HepG2 (cell line): ENCODE measurements around the gene ACYP2. TPM values are rescaled to one million over a fixed set of nuclear protein-coding genes. Genes with fewer than 3 reads are reported as not detected.

Experiments used
- BCL6 ChIP-seq: IDR thresholded peaks from 2 replicates; pipeline ENCODE4 v1.6.1; 2016; ENCODE audit warnings: missing genetic modification reagents, missing compliant biosample characterization
- GATAD2A ChIP-seq: IDR thresholded peaks from 2 replicates; pipeline ENCODE4 v1.6.1; 2016
- TP53 ChIP-seq: sonication (generic); formaldehyde crosslinking; conservative IDR thresholded peaks from 2 replicates; pipeline ENCODE4 v1.4.0; 2020; ENCODE audit warnings: missing genetic modification reagents
- ZFP36 ChIP-seq: fragments of 150-350 bp; IDR thresholded peaks from 2 replicates; pipeline ENCODE4 v1.6.1; 2018; ENCODE audit warnings: borderline replicate concordance, low read length, low read depth; ENCODE audit not compliant: partially characterized antibody
- ZKSCAN8 ChIP-seq: IDR thresholded peaks from 2 replicates; pipeline ENCODE4 v1.6.1; 2016; ENCODE audit warnings: borderline replicate concordance, missing genetic modification reagents, missing compliant biosample characterization
- ZNF710 ChIP-seq: sonication (generic); formaldehyde crosslinking; IDR thresholded peaks from 2 replicates; pipeline ENCODE4 v1.5.0; 2020; ENCODE audit warnings: mild to moderate bottlenecking, missing genetic modification reagents, borderline replicate concordance
- ZNF749 ChIP-seq: sonication (generic); formaldehyde crosslinking; IDR thresholded peaks from 2 replicates; pipeline ENCODE4 v1.8.0; 2022; ENCODE audit warnings: mild to moderate bottlenecking, missing genetic modification reagents, moderate library complexity, borderline replicate concordance
- polyA plus RNA-seq, 8 experiments: library from polyadenylated mRNA; depleted of rRNA in 3 of 8; stranded (reverse) in 7 of 8; unstranded in 1 of 8; fragments of >200 nt; fragmentation: Illumina TruSeq in 4 of 8; extraction: Trizol in 4 of 8; gene quantifications; 2 replicates each; pipeline versions ENCODE4 v1.2.1 to v1.2.3, GENCODE V29; 2011 to 2016; ENCODE audit warnings: low read depth in 4 of 8, missing spikeins in 1 of 8, mixed read lengths in 1 of 8; ENCODE audit not compliant: insufficient read depth in 1 of 8
- total RNA-seq, 5 experiments: library from RNA; depleted of rRNA; stranded (reverse); fragments of >200 nt; fragmentation: Illumina TruSeq; extraction: Trizol; gene quantifications; 2 replicates each; pipeline ENCODE4 v1.2.3, GENCODE V29; 2016; ENCODE audit warnings: low read depth in 1 of 5
- TF ChIP-seq, protein P1 (sequence below): sonication (generic); formaldehyde crosslinking; IDR thresholded peaks from 2 replicates; pipeline ENCODE4 v1.4.0; 2020; ENCODE audit warnings: mild to moderate bottlenecking, missing genetic modification reagents
- TF ChIP-seq, protein P2 (sequence below): sonication (generic); formaldehyde crosslinking; IDR thresholded peaks from 2 replicates; pipeline ENCODE4 v1.4.0; 2020; ENCODE audit warnings: mild to moderate bottlenecking, missing genetic modification reagents
- TF ChIP-seq, protein P3 (sequence below): sonication (generic); formaldehyde crosslinking; conservative IDR thresholded peaks from 2 replicates; pipeline ENCODE4 v1.8.0; 2022; ENCODE audit warnings: low read depth, missing genetic modification reagents
- TF ChIP-seq, protein P4 (sequence below): sonication (generic); formaldehyde crosslinking; IDR thresholded peaks from 2 replicates; pipeline ENCODE4 v1.4.0; 2020; ENCODE audit warnings: missing genetic modification reagents

The ACYP2 gene
- total and polyA plus RNA-seq, 2 of the 13 experiments (the other 11 are each of a cell fraction or from before 2014, with no cell fraction given): 12.3 to 12.7 TPM

DNA sequence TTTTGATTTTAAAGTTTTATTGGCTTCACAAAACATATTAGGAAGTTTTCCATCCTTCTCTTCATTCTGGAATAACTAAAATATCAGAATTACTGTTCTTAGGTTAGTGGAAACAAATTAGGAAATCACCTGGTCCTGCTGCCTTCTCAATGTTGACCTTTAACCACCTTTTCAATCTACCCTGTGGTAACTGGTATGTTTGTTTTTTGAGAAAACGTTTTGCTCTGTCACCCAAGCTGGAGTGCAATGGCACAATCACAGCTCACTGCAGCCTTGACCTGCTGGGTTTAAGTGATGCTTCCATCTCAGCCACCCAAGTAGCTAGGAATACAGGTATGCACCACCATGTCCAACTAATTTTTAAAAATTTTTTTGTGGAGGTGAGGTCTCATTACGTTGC lies 28.4 kb downstream of the ACYP2 start (continued):
- TF ChIP-seq, protein P1, sequence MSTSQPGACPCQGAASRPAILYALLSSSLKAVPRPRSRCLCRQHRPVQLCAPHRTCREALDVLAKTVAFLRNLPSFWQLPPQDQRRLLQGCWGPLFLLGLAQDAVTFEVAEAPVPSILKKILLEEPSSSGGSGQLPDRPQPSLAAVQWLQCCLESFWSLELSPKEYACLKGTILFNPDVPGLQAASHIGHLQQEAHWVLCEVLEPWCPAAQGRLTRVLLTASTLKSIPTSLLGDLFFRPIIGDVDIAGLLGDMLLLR (CRISPR knock-in tag): no peak
- TF ChIP-seq, protein P2, sequence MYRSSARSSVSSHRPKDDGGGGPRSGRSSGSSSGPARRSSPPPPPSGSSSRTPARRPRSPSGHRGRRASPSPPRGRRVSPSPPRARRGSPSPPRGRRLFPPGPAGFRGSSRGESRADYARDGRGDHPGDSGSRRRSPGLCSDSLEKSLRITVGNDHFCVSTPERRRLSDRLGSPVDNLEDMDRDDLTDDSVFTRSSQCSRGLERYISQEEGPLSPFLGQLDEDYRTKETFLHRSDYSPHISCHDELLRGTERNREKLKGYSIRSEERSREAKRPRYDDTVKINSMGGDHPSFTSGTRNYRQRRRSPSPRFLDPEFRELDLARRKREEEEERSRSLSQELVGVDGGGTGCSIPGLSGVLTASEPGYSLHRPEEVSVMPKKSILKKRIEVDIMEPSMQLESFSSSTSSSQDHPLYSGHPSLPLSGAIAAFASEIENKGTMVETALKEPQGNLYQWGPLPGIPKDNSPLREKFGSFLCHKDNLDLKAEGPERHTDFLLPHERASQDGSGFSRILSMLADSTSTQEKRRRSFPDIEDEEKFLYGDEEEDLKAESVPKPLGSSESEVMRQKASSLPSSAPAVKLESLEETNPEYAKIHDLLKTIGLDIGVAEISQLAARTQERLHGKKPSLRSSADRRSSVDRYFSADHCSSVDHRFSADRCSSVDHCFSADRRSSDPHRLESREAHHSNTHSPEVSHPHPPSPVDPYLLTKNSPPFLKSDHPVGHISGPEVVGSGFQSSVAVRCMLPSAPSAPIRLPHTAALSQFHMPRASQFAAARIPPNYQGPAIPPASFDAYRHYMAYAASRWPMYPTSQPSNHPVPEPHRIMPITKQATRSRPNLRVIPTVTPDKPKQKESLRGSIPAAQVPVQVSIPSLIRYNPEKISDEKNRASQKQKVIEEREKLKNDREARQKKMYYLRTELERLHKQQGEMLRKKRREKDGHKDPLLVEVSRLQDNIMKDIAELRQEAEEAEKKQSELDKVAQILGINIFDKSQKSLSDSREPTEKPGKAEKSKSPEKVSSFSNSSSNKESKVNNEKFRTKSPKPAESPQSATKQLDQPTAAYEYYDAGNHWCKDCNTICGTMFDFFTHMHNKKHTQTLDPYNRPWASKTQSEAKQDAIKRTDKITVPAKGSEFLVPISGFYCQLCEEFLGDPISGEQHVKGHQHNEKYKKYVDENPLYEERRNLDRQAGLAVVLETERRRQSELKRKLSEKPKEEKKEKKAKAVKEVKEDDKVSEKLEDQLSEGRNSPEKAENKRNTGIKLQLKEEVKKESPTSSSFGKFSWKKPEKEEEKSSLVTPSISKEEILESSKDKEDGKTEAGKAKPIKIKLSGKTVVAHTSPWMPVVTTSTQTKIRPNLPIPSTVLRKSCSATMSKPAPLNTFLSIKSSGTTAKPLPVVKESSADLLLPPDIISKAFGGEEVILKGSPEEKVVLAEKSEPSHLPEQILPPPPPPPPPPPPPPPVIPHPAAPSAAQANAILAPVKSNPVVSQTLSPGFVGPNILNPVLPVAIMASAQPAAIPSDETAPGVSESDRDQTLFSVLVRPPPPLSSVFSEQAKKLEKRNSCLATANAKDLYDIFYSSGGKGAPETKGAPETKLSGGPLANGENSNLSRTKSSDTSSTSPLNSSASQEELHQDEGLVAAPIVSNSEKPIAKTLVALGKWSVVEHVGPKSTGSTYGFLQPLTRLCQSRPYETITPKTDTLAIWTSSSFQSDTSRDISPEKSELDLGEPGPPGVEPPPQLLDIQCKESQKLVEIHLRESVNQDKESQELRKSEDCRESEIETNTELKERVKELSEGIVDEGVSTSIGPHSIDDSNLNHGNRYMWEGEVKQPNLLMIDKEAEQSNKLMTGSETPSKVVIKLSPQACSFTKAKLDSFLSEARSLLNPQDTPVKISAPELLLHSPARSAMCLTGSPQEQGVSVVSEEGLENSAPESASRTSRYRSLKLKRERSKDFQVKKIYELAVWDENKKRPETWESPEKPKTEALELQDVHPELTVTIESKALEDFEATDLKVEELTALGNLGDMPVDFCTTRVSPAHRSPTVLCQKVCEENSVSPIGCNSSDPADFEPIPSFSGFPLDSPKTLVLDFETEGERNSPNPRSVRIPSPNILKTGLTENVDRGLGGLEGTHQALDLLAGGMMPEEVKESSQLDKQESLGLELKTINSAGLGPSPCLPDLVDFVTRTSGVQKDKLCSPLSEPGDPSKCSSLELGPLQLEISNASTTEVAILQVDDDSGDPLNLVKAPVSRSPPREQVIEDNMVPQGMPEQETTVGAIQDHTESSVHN (CRISPR knock-in tag): no peak
- TF ChIP-seq, protein P3, sequence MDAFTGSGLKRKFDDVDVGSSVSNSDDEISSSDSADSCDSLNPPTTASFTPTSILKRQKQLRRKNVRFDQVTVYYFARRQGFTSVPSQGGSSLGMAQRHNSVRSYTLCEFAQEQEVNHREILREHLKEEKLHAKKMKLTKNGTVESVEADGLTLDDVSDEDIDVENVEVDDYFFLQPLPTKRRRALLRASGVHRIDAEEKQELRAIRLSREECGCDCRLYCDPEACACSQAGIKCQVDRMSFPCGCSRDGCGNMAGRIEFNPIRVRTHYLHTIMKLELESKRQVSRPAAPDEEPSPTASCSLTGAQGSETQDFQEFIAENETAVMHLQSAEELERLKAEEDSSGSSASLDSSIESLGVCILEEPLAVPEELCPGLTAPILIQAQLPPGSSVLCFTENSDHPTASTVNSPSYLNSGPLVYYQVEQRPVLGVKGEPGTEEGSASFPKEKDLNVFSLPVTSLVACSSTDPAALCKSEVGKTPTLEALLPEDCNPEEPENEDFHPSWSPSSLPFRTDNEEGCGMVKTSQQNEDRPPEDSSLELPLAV (CRISPR knock-in tag): no peak
- TF ChIP-seq ZKSCAN8 (CRISPR knock-in tag): no peak
- TF ChIP-seq ZNF710: no peak
- no peak for TF ChIP-seq ZNF749 (CRISPR knock-in tag)
- peak; percentile 83 for TF ChIP-seq GATAD2A (CRISPR knock-in tag)
- no peak for TF ChIP-seq TP53 (CRISPR knock-in tag)
- peak; percentile 55 for TF ChIP-seq BCL6 (CRISPR knock-in tag)
- TF ChIP-seq, protein P4, sequence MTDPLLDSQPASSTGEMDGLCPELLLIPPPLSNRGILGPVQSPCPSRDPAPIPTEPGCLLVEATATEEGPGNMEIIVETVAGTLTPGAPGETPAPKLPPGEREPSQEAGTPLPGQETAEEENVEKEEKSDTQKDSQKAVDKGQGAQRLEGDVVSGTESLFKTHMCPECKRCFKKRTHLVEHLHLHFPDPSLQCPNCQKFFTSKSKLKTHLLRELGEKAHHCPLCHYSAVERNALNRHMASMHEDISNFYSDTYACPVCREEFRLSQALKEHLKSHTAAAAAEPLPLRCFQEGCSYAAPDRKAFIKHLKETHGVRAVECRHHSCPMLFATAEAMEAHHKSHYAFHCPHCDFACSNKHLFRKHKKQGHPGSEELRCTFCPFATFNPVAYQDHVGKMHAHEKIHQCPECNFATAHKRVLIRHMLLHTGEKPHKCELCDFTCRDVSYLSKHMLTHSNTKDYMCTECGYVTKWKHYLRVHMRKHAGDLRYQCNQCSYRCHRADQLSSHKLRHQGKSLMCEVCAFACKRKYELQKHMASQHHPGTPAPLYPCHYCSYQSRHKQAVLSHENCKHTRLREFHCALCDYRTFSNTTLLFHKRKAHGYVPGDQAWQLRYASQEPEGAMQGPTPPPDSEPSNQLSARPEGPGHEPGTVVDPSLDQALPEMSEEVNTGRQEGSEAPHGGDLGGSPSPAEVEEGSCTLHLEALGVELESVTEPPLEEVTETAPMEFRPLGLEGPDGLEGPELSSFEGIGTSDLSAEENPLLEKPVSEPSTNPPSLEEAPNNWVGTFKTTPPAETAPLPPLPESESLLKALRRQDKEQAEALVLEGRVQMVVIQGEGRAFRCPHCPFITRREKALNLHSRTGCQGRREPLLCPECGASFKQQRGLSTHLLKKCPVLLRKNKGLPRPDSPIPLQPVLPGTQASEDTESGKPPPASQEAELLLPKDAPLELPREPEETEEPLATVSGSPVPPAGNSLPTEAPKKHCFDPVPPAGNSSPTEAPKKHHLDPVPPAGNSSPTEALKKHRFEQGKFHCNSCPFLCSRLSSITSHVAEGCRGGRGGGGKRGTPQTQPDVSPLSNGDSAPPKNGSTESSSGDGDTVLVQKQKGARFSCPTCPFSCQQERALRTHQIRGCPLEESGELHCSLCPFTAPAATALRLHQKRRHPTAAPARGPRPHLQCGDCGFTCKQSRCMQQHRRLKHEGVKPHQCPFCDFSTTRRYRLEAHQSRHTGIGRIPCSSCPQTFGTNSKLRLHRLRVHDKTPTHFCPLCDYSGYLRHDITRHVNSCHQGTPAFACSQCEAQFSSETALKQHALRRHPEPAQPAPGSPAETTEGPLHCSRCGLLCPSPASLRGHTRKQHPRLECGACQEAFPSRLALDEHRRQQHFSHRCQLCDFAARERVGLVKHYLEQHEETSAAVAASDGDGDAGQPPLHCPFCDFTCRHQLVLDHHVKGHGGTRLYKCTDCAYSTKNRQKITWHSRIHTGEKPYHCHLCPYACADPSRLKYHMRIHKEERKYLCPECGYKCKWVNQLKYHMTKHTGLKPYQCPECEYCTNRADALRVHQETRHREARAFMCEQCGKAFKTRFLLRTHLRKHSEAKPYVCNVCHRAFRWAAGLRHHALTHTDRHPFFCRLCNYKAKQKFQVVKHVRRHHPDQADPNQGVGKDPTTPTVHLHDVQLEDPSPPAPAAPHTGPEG (CRISPR knock-in tag): no peak
- no peak for TF ChIP-seq ZFP36
